MM.1S (cell line): ENCODE measurements around the gene WSCD1.

Source experiments
- CTCF ChIP-seq: fragments of 300-600 bp; sonication (generic); IDR thresholded peaks from 2 replicates; pipeline ENCODE4 v1.5.1; 2016; ENCODE audit warnings: antibody characterized with exemption, low read length, mixed read lengths
- EZH2 ChIP-seq: fragments of 300-600 bp; sonication (generic); optimal IDR thresholded peaks from 2 replicates; pipeline ENCODE3; 2017; ENCODE audit warnings: low read depth, mild to moderate bottlenecking, antibody characterized with exemption, low read length, mixed read lengths

- TF ChIP-seq EZH2 (no peak), CTCF (no peak)
Measured at GRCh38 chr17:6138761-6139446, 68.7 kb downstream of the WSCD1 start.
